H1 (cell line): ENCODE data around the gene DMXL2. TPM values are rescaled to one million over a fixed set of nuclear protein-coding genes. Genes with fewer than 3 reads are reported as not detected.

ENCODE experiments used
- CTCF ChIA-PET: fragments of 300-600 bp; sonication (Branson Sonifier 250); formaldehyde crosslinking; loops from one replicate; lab custom pipeline; 2021; ENCODE audit not compliant: partially characterized antibody; lab: Charles Lee
- POLR2A ChIA-PET: fragments of 300-600 bp; sonication (Branson Sonifier 250); formaldehyde crosslinking; loops from one replicate; lab custom pipeline; 2021; ENCODE audit warnings: inconsistent platforms; ENCODE audit not compliant: partially characterized antibody; lab: Charles Lee
- DNase-seq, 2 experiments: peaks; one replicate each; pipeline versions ENCODE4 v3.0.0 to v3.0.0-alpha.2; 2010 to 2022; ENCODE audit warnings: low spot score in 2 of 2, low read depth in 1 of 2, mixed read lengths in 1 of 2
- FAIRE-seq: peaks from 2 replicates; lab custom pipeline; 2011; peaks lifted over from hg19 to GRCh38; lab: Jason Lieb, UNC
- H2AFZ ChIP-seq: 2 replicates; pipeline ENCODE4 v1.8.1; 2012; ENCODE audit warnings: low read length, inconsistent platforms
- H2AK5ac ChIP-seq: 2 replicates; pipeline ENCODE4 v1.6.1; 2013; ENCODE audit warnings: low read depth, low read length
- H2BK120ac ChIP-seq: replicated peaks from 2 replicates; pipeline ENCODE3; 2013; ENCODE audit warnings: low read depth, low read length, inconsistent platforms
- H2BK12ac ChIP-seq: 2 replicates; pipeline ENCODE4 v1.6.1; 2013; ENCODE audit warnings: low read depth, low read length
- H2BK15ac ChIP-seq: 2 replicates; pipeline ENCODE4 v1.6.1; 2013; ENCODE audit warnings: low read length
- H2BK20ac ChIP-seq: 2 replicates; pipeline ENCODE4 v1.6.1; 2013; ENCODE audit warnings: low read length
- H2BK5ac ChIP-seq: 2 replicates; pipeline ENCODE4 v1.6.1; 2013; ENCODE audit warnings: low read depth, low read length
- H3K14ac ChIP-seq: 2 replicates; pipeline ENCODE4 v1.6.1; 2013; ENCODE audit warnings: inconsistent platforms; ENCODE audit not compliant: insufficient read length
- H3K18ac ChIP-seq: 2 replicates; pipeline ENCODE4 v1.6.1; 2013; ENCODE audit warnings: low read length; ENCODE audit errors: extremely low read depth
- H3K23ac ChIP-seq: 2 replicates; pipeline ENCODE4 v1.6.1; 2013; ENCODE audit warnings: inconsistent platforms; ENCODE audit not compliant: insufficient read length
- H3K23me2 ChIP-seq: 2 replicates; pipeline ENCODE4 v1.6.1; 2013; ENCODE audit warnings: low read depth, low read length
- H3K27ac ChIP-seq: 2 replicates; pipeline ENCODE4 v1.6.1; 2011; ENCODE audit warnings: low read depth, low read length, inconsistent platforms
- H3K27me3 ChIP-seq, 4 experiments: replicated peaks in 1 of 4; 1 replicate in 1 of 4; 2 replicates in 3 of 4; pipeline versions ENCODE4 v1.6.1 to v1.8.1; 2011 to 2013; ENCODE audit warnings: low read length in 3 of 4, mild to moderate bottlenecking in 3 of 4, inconsistent platforms in 2 of 4, mixed read lengths in 2 of 4, moderate library complexity in 1 of 4; ENCODE audit not compliant: control insufficient read depth in 3 of 4, insufficient read depth in 3 of 4; ENCODE audit errors: extremely low read depth in 1 of 4
- H3K36me3 ChIP-seq, 4 experiments: 2 replicates each; pipeline versions ENCODE4 v1.6.1 to v1.8.1; 2011 to 2013; ENCODE audit warnings: mild to moderate bottlenecking in 4 of 4, low read length in 3 of 4, moderate library complexity in 2 of 4, control low read depth in 1 of 4, inconsistent platforms in 1 of 4; ENCODE audit not compliant: insufficient read depth in 4 of 4, control insufficient read depth in 2 of 4
- H3K4ac ChIP-seq: replicated peaks from 2 replicates; pipeline ENCODE3; 2013; ENCODE audit warnings: low read length, low read depth, mixed read lengths, inconsistent platforms; ENCODE audit not compliant: insufficient read length
- H3K4me1 ChIP-seq, 4 experiments: replicated peaks in 1 of 4; 1 replicate in 1 of 4; 2 replicates in 3 of 4; pipeline versions ENCODE4 v1.6.1 to v1.8.1; 2011 to 2013; ENCODE audit warnings: low read length in 3 of 4, inconsistent platforms in 2 of 4, mixed read lengths in 1 of 4; ENCODE audit not compliant: insufficient read depth in 4 of 4, control insufficient read depth in 3 of 4
- H3K4me2 ChIP-seq, 2 experiments: 2 replicates each; pipeline versions ENCODE4 v1.6.1 to v1.8.1; 2011 to 2013; ENCODE audit warnings: low read depth in 2 of 2, low read length in 2 of 2, control low read depth in 1 of 2, inconsistent platforms in 1 of 2, mild to moderate bottlenecking in 1 of 2; ENCODE audit not compliant: insufficient read depth in 1 of 2
- H3K4me3 ChIP-seq, 4 experiments: fragments of 200-600, 300-600 bp in 1 of 4; sonication (generic), shearing (Covaris generic), sonication (Bioruptor Twin) in 1 of 4; 2 replicates each; pipeline versions ENCODE4 v1.5.1 to v1.8.1; 2011 to 2016; ENCODE audit warnings: low read length in 4 of 4, low read depth in 3 of 4, control low read depth in 2 of 4, inconsistent platforms in 2 of 4, mild to moderate bottlenecking in 2 of 4, mixed read lengths in 1 of 4, moderate library complexity in 1 of 4; ENCODE audit not compliant: insufficient read depth in 2 of 4; ENCODE audit errors: extremely low read depth in 1 of 4
- H3K56ac ChIP-seq: replicated peaks from 2 replicates; pipeline ENCODE3; 2013; ENCODE audit warnings: low read depth, mild to moderate bottlenecking, mixed read lengths, low read length, inconsistent platforms; ENCODE audit not compliant: insufficient read length
- H3K79me1 ChIP-seq: 2 replicates; pipeline ENCODE4 v1.6.1; 2013; ENCODE audit warnings: low read depth, low read length, control low read depth
- H3K79me2 ChIP-seq, 2 experiments: 2 replicates each; pipeline versions ENCODE4 v1.6.1 to v1.8.1; 2012 to 2013; ENCODE audit warnings: low read length in 2 of 2, mild to moderate bottlenecking in 2 of 2, inconsistent platforms in 1 of 2; ENCODE audit not compliant: insufficient read depth in 2 of 2, control insufficient read depth in 1 of 2
- H3K9ac ChIP-seq, 4 experiments: replicated peaks in 1 of 4; 1 replicate in 1 of 4; 2 replicates in 3 of 4; pipeline versions ENCODE4 v1.6.1 to v1.8.1; 2011 to 2013; ENCODE audit warnings: low read depth in 3 of 4, low read length in 3 of 4, control low read depth in 2 of 4, mild to moderate bottlenecking in 2 of 4, moderate library complexity in 2 of 4, inconsistent platforms in 1 of 4; ENCODE audit errors: extremely low read depth in 1 of 4
- H3K9me3 ChIP-seq, 2 experiments: 2 replicates each; pipeline versions ENCODE4 v1.6.1 to v1.8.1; 2012 to 2013; ENCODE audit warnings: mild to moderate bottlenecking in 2 of 2, moderate library complexity in 2 of 2, control low read depth in 1 of 2, inconsistent platforms in 1 of 2, low read depth in 1 of 2, low read length in 1 of 2, mixed read lengths in 1 of 2; ENCODE audit not compliant: insufficient read depth in 2 of 2
- H4K20me1 ChIP-seq, 2 experiments: replicated peaks in 1 of 2; 2 replicates each; pipeline versions ENCODE3 to v1.8.1; 2011 to 2013; ENCODE audit warnings: inconsistent platforms in 2 of 2, low read length in 2 of 2, mild to moderate bottlenecking in 1 of 2; ENCODE audit not compliant: insufficient read depth in 2 of 2, control insufficient read depth in 1 of 2
- H4K5ac ChIP-seq: 2 replicates; pipeline ENCODE4 v1.6.1; 2013; ENCODE audit warnings: low read length, low read depth, mixed read lengths, inconsistent platforms; ENCODE audit not compliant: insufficient read length
- H4K8ac ChIP-seq: 2 replicates; pipeline ENCODE4 v1.8.0; 2013; ENCODE audit warnings: mild to moderate bottlenecking, moderate library complexity, low read length, inconsistent platforms; ENCODE audit not compliant: insufficient read depth; ENCODE audit errors: extremely low read depth
- H4K91ac ChIP-seq: replicated peaks from 2 replicates; pipeline ENCODE3; 2013; ENCODE audit warnings: low read length, mixed read lengths, inconsistent platforms; ENCODE audit not compliant: insufficient read length
- KDM4A ChIP-seq: IDR thresholded peaks from one replicate; pipeline ENCODE4 v1.7.1; 2012; ENCODE audit warnings: low read depth, mild to moderate bottlenecking, moderate library complexity, low read length, inconsistent platforms; ENCODE audit not compliant: severe bottlenecking
- RBBP5 ChIP-seq: IDR thresholded peaks from 2 replicates; pipeline ENCODE4 v1.7.1; 2012; ENCODE audit warnings: low read depth, mild to moderate bottlenecking, inconsistent platforms, low read length, moderate library complexity, borderline replicate concordance
- SP1 ChIP-seq: IDR thresholded peaks from 2 replicates; pipeline ENCODE4 v1.6.1; 2011; ENCODE audit warnings: low read depth, low read length
- SP2 ChIP-seq: IDR thresholded peaks from 2 replicates; pipeline ENCODE4 v1.6.1; 2012; ENCODE audit warnings: mild to moderate bottlenecking, low read length, inconsistent platforms
- WGBS, 2 experiments: shearing (Covaris generic) in 1 of 2; methylation state at CpG; one replicate each; pipeline versions ENCODE4 v1.1.6 to v1.1.7; 2013 to 2015; ENCODE audit warnings: low lambda C conversion rate in 2 of 2, mixed read lengths in 2 of 2, inconsistent platforms in 1 of 2, low coverage in 1 of 2, missing lambda C conversion rate in 1 of 2; ENCODE audit not compliant: insufficient replicate concordance in 2 of 2, insufficient coverage in 1 of 2, insufficient read length in 1 of 2; ENCODE audit errors: extremely low coverage in 1 of 2, missing lambda C conversion rate in 1 of 2; 5-methylcytosine and 5-hydroxymethylcytosine counted together
- polyA plus RNA-seq, 7 experiments: library from polyadenylated mRNA; depleted of rRNA in 3 of 7; stranded (reverse) in 5 of 7; unstranded in 2 of 7; fragments of >200 nt in 5 of 7; fragments of 200-250 nt in 2 of 7; gene quantifications; 1 replicate in 5 of 7; 2 replicates in 1 of 7; 4 replicates in 1 of 7; pipeline versions ENCODE4 v1.2.1 to v1.2.3, GENCODE V29; 2011 to 2013; ENCODE audit warnings: missing spikeins in 2 of 7, mixed read lengths in 2 of 7
- total RNA-seq: library from RNA; stranded (reverse); fragmentation: NEBNext Ultra II Directional; extraction: Animal tissue kit (Norgen Biotek cat#: 25700); gene quantifications from 2 replicates; pipeline ENCODE4 v1.2.1, GENCODE V29; 2021

DMXL2 gene
- total and polyA plus RNA-seq, 2 of the 8 experiments (the other 6 are each of a cell fraction or from before 2014, with no cell fraction given) = 9.5 to 10.6 TPM

GRCh38 chr15:51620122-51620521 lies 2.4 kb downstream of the DMXL2 start:
- Histone ChIP-seq H4K5ac (no peak overlapping the region), H3K4ac (no peak overlapping the region), H3K23ac (no peak overlapping the region), H3K4me3 (no peak overlapping the region), H3K14ac (no peak overlapping the region), H4K91ac (no peak overlapping the region), H2BK120ac (no peak overlapping the region), H3K79me2 (no peaks in the 10 kb centered on the region; a peak in 1 of 4 replicates), H3K23me2 (peaks cover 6% of the 10 kb centered on the region; the same call in 1 of the 2 replicates), H2AK5ac (no peak overlapping the region), H3K4me1 (peaks cover 0 to 5% (median 4%) of the 10 kb centered on the region in 4 experiments; a peak in 4 of 7 replicates), H3K36me3 (no peaks in the 10 kb centered on the region), H2BK20ac (no peak overlapping the region), H2BK15ac (no peak overlapping the region), H3K9me3 (no peaks in the 10 kb centered on the region), H3K9ac (no peak overlapping the region), H2BK12ac (no peak overlapping the region), H3K18ac (no peak overlapping the region), H4K20me1 (peaks cover 0 to 3% of the 10 kb centered on the region in 2 experiments), H3K79me1 (no peaks in the 10 kb centered on the region), H2AFZ (no peak overlapping the region), H3K27me3 (peaks cover 0 to 10% (median 4%) of the 10 kb centered on the region in 4 experiments; a peak in 5 of 7 replicates), H2BK5ac (no peak overlapping the region), H3K4me2 (no peak overlapping the region), H3K27ac (no peak overlapping the region), H4K8ac (no peak overlapping the region), H3K56ac (no peak overlapping the region)
- no peak for FAIRE-seq
- no peak for TF ChIP-seq RBBP5
- no peak for TF ChIP-seq SP1
- TF ChIP-seq SP2 = no peak
- no peak for TF ChIP-seq KDM4A
- ChIA-PET CTCF (no interaction called here), POLR2A (interaction anchor here (1.6 kb wide), 1 partner anchor 31 kb away, joined by 3 read pairs; no protein-coding TSS in a partner anchor)
- WGBS, 2 experiments = 82% methylated on average over 3 of the region's 3 CpGs; no CpG with 5 or more reads in 1 of the 2 experiments
- DNase-seq = no peak
